HEK293T (cell line): ENCODE results near the gene PPY.
"Not testable (repeated sequence)": the region's sequence is repeated elsewhere in the genome, so short reads cannot be mapped to it uniquely, and the experiment has no call there.

Experiments
- CTCF ChIA-PET: fragments of 350-600 bp; formaldehyde crosslinking; extraction: SDS; loops from one replicate; lab custom pipeline; 2021; ENCODE audit warnings: antibody characterized with exemption, inconsistent platforms; lab: Yijun Ruan, JAX
- POLR2A ChIA-PET: fragments of 350-600 bp; formaldehyde crosslinking; extraction: SDS; loops from one replicate; lab custom pipeline; 2020; ENCODE audit warnings: antibody characterized with exemption, inconsistent platforms; lab: Yijun Ruan, JAX
- DNase-seq: peaks from one replicate; pipeline ENCODE4 v3.0.0; 2012; ENCODE audit warnings: mixed read lengths; ENCODE audit errors: extremely low spot score
- ARNT ChIP-seq: fragments of 450-650 bp; IDR thresholded peaks from 2 replicates; pipeline ENCODE4 v1.6.1; 2017; ENCODE audit warnings: mild to moderate bottlenecking
- BHLHE40 ChIP-seq: fragments of 450-650 bp; IDR thresholded peaks from 2 replicates; pipeline ENCODE4 v1.6.1; 2016; ENCODE audit warnings: mild to moderate bottlenecking, moderate library complexity, borderline replicate concordance
- CTBP1 ChIP-seq: fragments of 450-650 bp; IDR thresholded peaks from 2 replicates; pipeline ENCODE4 v1.6.1; 2016; ENCODE audit warnings: borderline replicate concordance
- ELF4 ChIP-seq: fragments of 450-650 bp; IDR thresholded peaks from 2 replicates; pipeline ENCODE4 v1.6.1; 2017; ENCODE audit warnings: antibody characterized with exemption
- FOXA1 ChIP-seq: fragments of 450-650 bp; IDR thresholded peaks from 2 replicates; pipeline ENCODE4 v1.6.1; 2016; ENCODE audit warnings: mild to moderate bottlenecking
- FOXK2 ChIP-seq: fragments of 450-650 bp; IDR thresholded peaks from 2 replicates; pipeline ENCODE4 v1.6.1; 2016; ENCODE audit warnings: mild to moderate bottlenecking
- FOXM1 ChIP-seq: fragments of 450-650 bp; IDR thresholded peaks from 2 replicates; pipeline ENCODE4 v1.6.1; 2017; ENCODE audit warnings: mild to moderate bottlenecking, borderline replicate concordance
- HDGF ChIP-seq: fragments of 450-650 bp; IDR thresholded peaks from 2 replicates; pipeline ENCODE4 v1.6.1; 2017; ENCODE audit warnings: antibody characterized with exemption, borderline replicate concordance
- L3MBTL2 ChIP-seq: fragments of 450-650 bp; conservative IDR thresholded peaks from 2 replicates; pipeline ENCODE4 v1.6.1; 2016; ENCODE audit warnings: mild to moderate bottlenecking
- LEF1 ChIP-seq: fragments of 450-650 bp; IDR thresholded peaks from 2 replicates; pipeline ENCODE4 v1.6.1; 2017; ENCODE audit warnings: mild to moderate bottlenecking, borderline replicate concordance
- NFRKB ChIP-seq: fragments of 450-650 bp; IDR thresholded peaks from 2 replicates; pipeline ENCODE4 v1.6.1; 2016; ENCODE audit warnings: mild to moderate bottlenecking, moderate library complexity
- SP1 ChIP-seq: fragments of 450-650 bp; IDR thresholded peaks from 2 replicates; pipeline ENCODE4 v1.6.1; 2017
- SUZ12 ChIP-seq: fragments of 450-650 bp; IDR thresholded peaks from 2 replicates; pipeline ENCODE4 v1.6.1; 2016; ENCODE audit warnings: mild to moderate bottlenecking
- TARDBP ChIP-seq: fragments of 450-650 bp; IDR thresholded peaks from 2 replicates; pipeline ENCODE4 v1.6.1; 2016
- ZNF384 ChIP-seq: fragments of 450-650 bp; IDR thresholded peaks from 2 replicates; pipeline ENCODE4 v1.6.1; 2016
- TF ChIP-seq, protein P1 (sequence below): fragments of 450-650 bp; IDR thresholded peaks from 2 replicates; pipeline ENCODE4 v1.6.1; 2016

PPY gene

DNA sequence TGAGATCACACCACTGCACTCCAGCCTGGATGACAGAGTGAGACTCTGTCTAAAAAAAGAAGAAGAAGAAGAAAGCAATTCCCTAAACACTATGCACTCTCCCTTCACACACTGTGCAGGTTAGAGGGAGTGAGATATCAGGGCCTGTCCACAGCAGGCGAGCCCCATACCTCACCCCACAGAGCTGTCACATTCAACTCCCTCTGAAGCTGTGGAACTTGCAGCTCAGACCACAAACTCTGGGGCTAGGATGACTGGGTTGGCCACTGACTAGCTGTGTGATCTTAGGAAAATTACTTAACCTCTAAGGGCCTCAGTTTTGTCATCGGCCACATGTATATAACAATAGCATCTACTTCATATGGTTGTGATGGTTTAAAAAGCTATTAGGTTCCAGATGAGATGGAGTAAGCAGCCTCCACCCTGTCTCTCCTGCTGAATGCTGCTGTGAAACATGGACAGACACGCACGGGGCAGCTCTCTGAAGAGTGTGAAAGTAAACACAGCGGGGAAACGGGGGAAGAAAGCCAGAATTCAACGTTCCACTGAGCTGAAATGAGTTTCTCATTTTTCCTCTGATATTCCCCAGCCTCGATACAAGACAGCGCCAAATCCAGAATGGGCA is 25.1 kb upstream of the PPY start:
- no peak for TF ChIP-seq NFRKB
- TF ChIP-seq HDGF: no peak
- no peak for TF ChIP-seq BHLHE40
- no peak for TF ChIP-seq FOXA1
- no peak for TF ChIP-seq SUZ12
- TF ChIP-seq, protein P1, sequence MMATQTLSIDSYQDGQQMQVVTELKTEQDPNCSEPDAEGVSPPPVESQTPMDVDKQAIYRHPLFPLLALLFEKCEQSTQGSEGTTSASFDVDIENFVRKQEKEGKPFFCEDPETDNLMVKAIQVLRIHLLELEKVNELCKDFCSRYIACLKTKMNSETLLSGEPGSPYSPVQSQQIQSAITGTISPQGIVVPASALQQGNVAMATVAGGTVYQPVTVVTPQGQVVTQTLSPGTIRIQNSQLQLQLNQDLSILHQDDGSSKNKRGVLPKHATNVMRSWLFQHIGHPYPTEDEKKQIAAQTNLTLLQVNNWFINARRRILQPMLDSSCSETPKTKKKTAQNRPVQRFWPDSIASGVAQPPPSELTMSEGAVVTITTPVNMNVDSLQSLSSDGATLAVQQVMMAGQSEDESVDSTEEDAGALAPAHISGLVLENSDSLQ: no peak
- no peak for TF ChIP-seq SP1
- no peak for TF ChIP-seq FOXK2
- TF ChIP-seq TARDBP: no peak
- TF ChIP-seq CTBP1: no peak
- CTCF ChIA-PET: interaction anchor here (1.0 to 2.3 kb wide), 2 partner anchors 16 to 23 kb away, joined by 3 to 11 read pairs; no protein-coding TSS in a partner anchor

DNA sequence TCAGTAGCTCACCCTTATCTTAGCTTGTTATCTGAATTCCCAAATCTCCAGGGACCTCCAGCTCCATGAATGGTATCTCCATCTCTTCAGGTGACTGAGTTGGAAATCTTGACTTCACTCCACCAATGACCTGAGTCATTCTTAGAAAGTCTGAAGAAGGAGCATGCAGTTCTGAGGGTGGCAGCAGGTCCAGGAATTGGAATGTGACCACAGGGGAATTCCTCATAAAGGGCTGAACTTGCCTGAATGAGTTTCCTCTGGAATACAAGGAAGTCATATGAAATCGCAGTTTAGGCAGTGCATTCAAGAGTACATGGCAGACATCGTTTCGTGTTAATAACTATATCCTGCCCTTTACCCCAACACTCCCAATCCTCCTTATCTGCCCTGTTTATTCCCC is 24.0 kb upstream of the PPY start:
- no peak for TF ChIP-seq L3MBTL2
- POLR2A ChIA-PET: no interaction called here
- CTCF ChIA-PET: no interaction called here
- no peak for DNase-seq

More for the DNA sequence above, 25.1 kb upstream of the PPY start:
- POLR2A ChIA-PET: interaction anchor here (0.8 to 0.9 kb wide), 2 partner anchors 16 to 29 kb away, joined by 3 read pairs; no protein-coding TSS in a partner anchor
- no peak for DNase-seq

DNA sequence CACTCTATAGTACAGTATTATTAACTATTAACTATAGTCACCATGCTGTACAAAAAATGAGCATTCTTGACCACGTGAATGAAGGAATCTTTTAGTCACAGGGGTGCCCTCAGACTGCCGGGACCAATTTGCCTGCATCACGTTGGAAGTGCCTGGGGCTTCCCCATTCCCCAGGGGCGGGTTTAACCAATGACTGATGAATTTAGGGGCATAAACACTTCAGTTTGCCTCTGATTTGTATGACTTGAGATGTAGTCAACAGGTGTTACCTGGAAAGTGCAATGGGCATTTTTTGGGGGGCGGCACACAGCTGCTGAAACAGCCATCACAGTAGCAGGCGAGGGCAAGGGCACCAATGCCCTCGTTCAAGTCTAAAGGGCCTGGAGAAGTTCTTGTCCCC is 20.2 kb upstream of the PPY start:
- no peak for TF ChIP-seq CTBP1
- no peak for TF ChIP-seq ELF4
- TF ChIP-seq NFRKB: no peak
- TF ChIP-seq TARDBP: no peak
- TF ChIP-seq ZNF384: no peak
- TF ChIP-seq L3MBTL2: no peak
- TF ChIP-seq SP1: no peak
- no peak for TF ChIP-seq SUZ12
- no peak for TF ChIP-seq BHLHE40
- TF ChIP-seq, protein P1: no peak
- no peak for TF ChIP-seq FOXK2
- ChIA-PET POLR2A (interaction anchor here (0.7 kb wide), 1 partner anchor 30 kb away, joined by 3 read pairs; no protein-coding TSS in a partner anchor), CTCF (interaction anchor here (1.4 kb wide), 1 partner anchor 19 kb away, joined by 5 read pairs; no protein-coding TSS in a partner anchor)
- DNase-seq: no peak

DNA sequence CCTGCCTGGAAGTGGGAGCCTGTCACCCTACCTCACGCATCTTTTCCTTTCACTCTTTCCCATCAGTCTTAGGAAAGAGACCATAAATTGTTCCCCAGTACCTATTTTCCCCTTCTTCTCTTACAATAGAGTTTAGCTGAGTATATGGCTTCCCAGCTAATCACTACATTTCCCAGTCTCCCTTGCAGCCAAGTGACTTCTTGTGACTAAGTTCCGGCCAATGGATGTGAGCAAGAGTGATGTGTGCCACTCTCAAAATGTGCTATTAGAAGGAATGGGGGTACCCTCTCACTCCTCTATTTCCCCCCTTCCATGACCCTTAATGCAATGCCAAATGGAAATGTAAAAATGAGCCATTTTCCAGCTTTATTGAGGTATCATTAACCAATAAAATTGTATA is 19.7 kb upstream of the PPY start:
- ChIA-PET POLR2A (no interaction called here), CTCF (interaction anchor here (1.4 kb wide), 1 partner anchor 18 kb away, joined by 5 read pairs; no protein-coding TSS in a partner anchor)
- no peak for DNase-seq
- TF ChIP-seq HDGF (no peak), SP1 (no peak), FOXA1 (no peak)

DNA sequence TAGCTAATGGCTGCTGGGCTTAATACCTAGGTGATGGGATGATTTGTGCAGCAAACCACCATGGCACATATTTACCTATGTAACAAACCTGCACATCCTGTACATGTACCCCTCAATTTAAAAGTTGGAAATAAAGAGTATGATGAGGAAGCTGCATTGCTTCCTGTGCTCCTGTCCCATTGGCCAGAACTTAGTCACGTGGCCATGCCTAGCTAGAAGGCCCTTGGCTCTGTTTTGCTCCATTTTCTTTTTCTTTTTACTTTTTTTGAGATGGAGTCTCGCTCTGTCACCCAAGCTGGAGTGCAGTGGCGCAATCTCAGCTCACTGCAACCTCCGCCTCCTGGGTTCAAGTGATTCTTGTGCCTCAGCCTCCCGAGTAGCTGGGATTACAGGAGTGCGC is 19.0 kb upstream of the PPY start:
- DNase-seq, POLR2A ChIA-PET: not testable (repeated sequence)
- CTCF ChIA-PET: interaction anchor here (1.1 to 1.4 kb wide), 2 partner anchors 17 to 115 kb away, joined by 3 to 5 read pairs; no protein-coding TSS in a partner anchor

DNA sequence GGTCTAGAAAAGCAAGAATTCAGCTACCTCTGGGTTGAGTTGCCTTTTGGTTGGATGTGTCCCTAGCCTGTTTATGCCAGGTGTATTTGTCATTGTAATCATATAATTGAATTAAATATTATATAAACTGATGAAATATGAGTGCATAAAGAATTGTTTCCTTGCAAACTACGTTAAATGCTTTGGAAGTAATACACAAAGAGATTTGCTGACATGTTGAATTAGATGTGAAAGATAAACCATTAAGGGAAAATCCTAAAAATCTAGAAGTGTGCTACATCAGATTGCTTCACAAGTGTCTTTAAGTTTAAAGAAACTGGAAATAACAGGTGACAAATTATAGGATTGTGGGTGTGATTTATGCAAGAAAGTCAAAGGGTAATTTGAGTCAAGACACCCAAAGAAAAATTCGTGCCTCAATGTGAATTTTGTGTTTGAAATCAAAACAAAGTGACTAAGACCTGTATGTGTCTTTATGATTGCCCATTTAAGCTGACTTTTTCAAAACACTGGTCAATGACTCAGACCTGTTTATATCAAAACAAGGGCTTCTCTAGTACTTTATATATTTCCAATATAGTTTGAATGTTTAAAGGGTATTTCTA is 16.6 kb upstream of the PPY start:
- CTCF ChIA-PET: interaction anchor here (0.6 to 1.6 kb wide), 3 partner anchors 12 to 15 kb away, joined by 3 to 7 read pairs (median 3); no protein-coding TSS in a partner anchor
- no peak for DNase-seq
- no peak for TF ChIP-seq FOXM1
- TF ChIP-seq HDGF: no peak
- TF ChIP-seq SUZ12: no peak
- TF ChIP-seq ZNF384: no peak
- TF ChIP-seq FOXK2: no peak
- TF ChIP-seq NFRKB: no peak
- no peak for TF ChIP-seq SP1
- TF ChIP-seq L3MBTL2: no peak
- TF ChIP-seq, protein P1: no peak
- no peak for TF ChIP-seq ELF4
- TF ChIP-seq CTBP1: no peak
- TF ChIP-seq TARDBP: no peak
- no peak for TF ChIP-seq LEF1
- TF ChIP-seq FOXA1: no peak
- no peak for TF ChIP-seq ARNT
- POLR2A ChIA-PET: no interaction called here

DNA sequence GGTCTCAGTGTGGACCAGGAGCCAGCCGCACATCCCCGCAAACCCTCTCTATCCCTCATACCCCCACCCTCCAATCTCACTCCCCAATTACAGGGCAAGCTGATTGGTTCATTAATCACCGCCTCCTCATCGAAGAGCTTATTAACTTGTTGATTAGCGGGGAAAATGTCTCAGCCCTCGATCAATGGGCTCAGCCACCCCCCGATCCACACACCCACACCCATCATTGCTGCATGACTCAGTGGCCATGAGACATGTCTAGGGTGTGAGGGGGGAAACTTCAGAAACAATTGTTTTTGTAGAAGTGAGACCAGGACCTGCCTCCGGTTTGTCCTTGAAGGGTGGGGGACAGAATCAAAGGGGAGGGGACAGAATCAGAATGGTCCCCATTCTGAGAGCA is 13.9 kb upstream of the PPY start:
- DNase-seq: no peak
- ChIA-PET CTCF (interaction anchor here (0.7 kb wide), 1 partner anchor 110 kb away, joined by 4 read pairs; no protein-coding TSS in a partner anchor), POLR2A (no interaction called here)
- TF ChIP-seq TARDBP (no peak), BHLHE40 (no peak), ARNT (no peak), FOXM1 (no peak), HDGF (no peak), NFRKB (no peak), CTBP1 (no peak), FOXK2 (no peak), SUZ12 (no peak), SP1 (no peak), FOXA1 (no peak), LEF1 (no peak), L3MBTL2 (no peak)
- TF ChIP-seq, protein P1: no peak
